ENCODE measurements around the gene CWC15.

DNA sequence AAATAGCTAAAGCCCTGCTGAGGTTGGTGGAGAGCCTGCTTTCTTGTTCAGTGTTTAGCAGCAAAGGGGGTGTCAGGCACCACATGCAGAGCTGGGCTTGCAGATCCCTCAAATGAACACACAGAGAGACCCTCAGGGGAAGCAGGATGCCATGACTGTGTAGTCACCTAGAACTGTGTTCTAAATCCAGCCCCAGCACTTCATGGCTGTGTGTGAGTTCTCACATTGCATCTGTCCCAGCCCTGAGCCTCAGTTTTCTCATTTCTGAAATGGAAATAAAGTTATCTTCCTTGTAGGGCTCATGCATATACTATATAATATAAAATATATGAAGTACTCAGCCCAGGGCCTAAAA lies 47.1 kb downstream of the CWC15 start:
- TF ChIP-seq POLR2AphosphoS5 (IDR thresholded peaks at IDR 0.05) (no peak), TAF1 (IDR thresholded peaks at IDR 0.05; ENCODE audit: low read depth) (no peak), EP300 (conservative IDR thresholded peaks at IDR 0.05; ENCODE audit: poor library complexity, severe bottlenecking) (no peak), RAD21 (conservative IDR thresholded peaks at IDR 0.05) (no peak), EZH2 (IDR thresholded peaks at IDR 0.05; ENCODE audit: borderline replicate concordance, insufficient read depth, low read length, poor library complexity, severe bottlenecking) (no peak), MXI1 (conservative IDR thresholded peaks at IDR 0.05; ENCODE audit: poor library complexity, severe bottlenecking) (no peak)
- TF ChIP-seq, protein P1, sequence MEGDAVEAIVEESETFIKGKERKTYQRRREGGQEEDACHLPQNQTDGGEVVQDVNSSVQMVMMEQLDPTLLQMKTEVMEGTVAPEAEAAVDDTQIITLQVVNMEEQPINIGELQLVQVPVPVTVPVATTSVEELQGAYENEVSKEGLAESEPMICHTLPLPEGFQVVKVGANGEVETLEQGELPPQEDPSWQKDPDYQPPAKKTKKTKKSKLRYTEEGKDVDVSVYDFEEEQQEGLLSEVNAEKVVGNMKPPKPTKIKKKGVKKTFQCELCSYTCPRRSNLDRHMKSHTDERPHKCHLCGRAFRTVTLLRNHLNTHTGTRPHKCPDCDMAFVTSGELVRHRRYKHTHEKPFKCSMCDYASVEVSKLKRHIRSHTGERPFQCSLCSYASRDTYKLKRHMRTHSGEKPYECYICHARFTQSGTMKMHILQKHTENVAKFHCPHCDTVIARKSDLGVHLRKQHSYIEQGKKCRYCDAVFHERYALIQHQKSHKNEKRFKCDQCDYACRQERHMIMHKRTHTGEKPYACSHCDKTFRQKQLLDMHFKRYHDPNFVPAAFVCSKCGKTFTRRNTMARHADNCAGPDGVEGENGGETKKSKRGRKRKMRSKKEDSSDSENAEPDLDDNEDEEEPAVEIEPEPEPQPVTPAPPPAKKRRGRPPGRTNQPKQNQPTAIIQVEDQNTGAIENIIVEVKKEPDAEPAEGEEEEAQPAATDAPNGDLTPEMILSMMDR (IDR thresholded peaks at IDR 0.05; ENCODE audit: poor library complexity, severe bottlenecking) = no peak

All from neural cell (in vitro differentiated cells).